Measurements from ENCODE around the gene OGFOD2.

The OGFOD2 gene

GRCh38 chr12:122985338-122986257 lies 10.6 kb downstream of the OGFOD2 start:
- no peak for DNase-seq (ENCODE audit: low spot score)
- Histone ChIP-seq H3K27ac (peak overlapping the region; percentile 83 to 87), H3K4me3 (no peak overlapping the region)
- no peak for TF ChIP-seq CTCF (IDR thresholded peaks at IDR 0.05)

GRCh38 chr12:122986258-122986871 lies 11.3 kb downstream of the OGFOD2 start:
- H3K4me3 ChIP-seq: no peak overlapping the region
- no peak for TF ChIP-seq CTCF (IDR thresholded peaks at IDR 0.05)
- DNase-seq (ENCODE audit: low spot score): no peak
- H3K27ac ChIP-seq: no peak overlapping the region

GRCh38 chr12:122987086-122987951 lies 12.3 kb downstream of the OGFOD2 start:
- Histone ChIP-seq H3K4me3 (no peak overlapping the region), H3K27ac (no peak overlapping the region)
- no peak for TF ChIP-seq CTCF (IDR thresholded peaks at IDR 0.05)
- no peak for DNase-seq (ENCODE audit: low spot score)

- Histone ChIP-seq H3K27ac (no peak overlapping the region), H3K4me3 (no peak overlapping the region)
- no peak for TF ChIP-seq CTCF (IDR thresholded peaks at IDR 0.05)
- no peak for DNase-seq (ENCODE audit: low spot score)
Measured at GRCh38 chr12:122988036-122988435, 13.0 kb downstream of the OGFOD2 start.

GRCh38 chr12:122988612-122989212 lies 13.7 kb downstream of the OGFOD2 start:
- Histone ChIP-seq H3K4me3 (no peak overlapping the region), H3K27ac (no peak overlapping the region)
- TF ChIP-seq CTCF (IDR thresholded peaks at IDR 0.05): no peak
- DNase-seq (ENCODE audit: low spot score): no peak

- no peak for DNase-seq (ENCODE audit: low spot score)
- TF ChIP-seq CTCF (IDR thresholded peaks at IDR 0.05): no peak
- H3K27ac ChIP-seq: no peak overlapping the region
- H3K4me3 ChIP-seq: no peak overlapping the region
Measured at GRCh38 chr12:122989225-122989839, 14.3 kb downstream of the OGFOD2 start.

Data from coronary artery (tissue), 2 donors.